Nephron (organoid): Measurements from ENCODE around the gene MAPK4.
A peak's percentile ranks its signal among the peaks of the same experiment; 100 is the strongest.

ENCODE experiments used
- H3K27ac Mint-ChIP-seq, 3 experiments: 2 replicates each; pipeline ENCODE4 v1.8.0; 2020; ENCODE audit warnings: mixed read lengths in 3 of 3, mild to moderate bottlenecking in 2 of 3, moderate library complexity in 1 of 3
- H3K27me3 Mint-ChIP-seq: 2 replicates; pipeline ENCODE4 v1.8.0; 2021; ENCODE audit warnings: low read depth, mild to moderate bottlenecking, moderate library complexity, mixed read lengths
- H3K36me3 Mint-ChIP-seq: 2 replicates; pipeline ENCODE4 v1.8.0; 2020; ENCODE audit warnings: low read depth, mixed read lengths
- H3K4me1 Mint-ChIP-seq: 2 replicates; pipeline ENCODE4 v1.8.0; 2020; ENCODE audit warnings: mixed read lengths
- H3K4me3 Mint-ChIP-seq, 3 experiments: 2 replicates each; pipeline ENCODE4 v1.8.0; 2020; ENCODE audit warnings: mild to moderate bottlenecking in 3 of 3, mixed read lengths in 3 of 3, moderate library complexity in 2 of 3
- H3K9me3 Mint-ChIP-seq: 2 replicates; pipeline ENCODE4 v1.8.0; 2020; ENCODE audit warnings: mixed read lengths
- CTCF ChIP-seq, 3 experiments: fragments of 200-600 bp; sonication (generic); IDR thresholded peaks; one replicate each; pipeline ENCODE4 v1.5.0; 2021; ENCODE audit warnings: antibody characterized with exemption in 3 of 3; ENCODE audit not compliant: unreplicated experiment in 3 of 3

Gene MAPK4

GRCh38 chr18:50711386-50711785 lies 151.5 kb downstream of the MAPK4 start:
- Mint-ChIP-seq H3K36me3 (peaks cover 8% of the 10 kb centered on the region), H3K27ac (no peak overlapping the region), H3K9me3 (peaks cover 6% of the 10 kb centered on the region), H3K4me1 (peaks cover 35% of the 10 kb centered on the region), H3K27me3 (peaks cover 14% of the 10 kb centered on the region), H3K4me3 (no peak overlapping the region)
- no peak for TF ChIP-seq CTCF (IDR thresholded peaks at IDR 0.05; ENCODE audit: unreplicated experiment in 3 of 3)

GRCh38 chr18:50715919-50716318 lies 156.0 kb downstream of the MAPK4 start:
- no peak overlapping the region for H3K4me3 Mint-ChIP-seq
- peaks cover 14% of the 10 kb centered on the region for H3K36me3 Mint-ChIP-seq
- peaks cover 9% of the 10 kb centered on the region for H3K27me3 Mint-ChIP-seq
- peaks cover 27% of the 10 kb centered on the region for H3K4me1 Mint-ChIP-seq
- peaks cover 9% of the 10 kb centered on the region for H3K9me3 Mint-ChIP-seq
- TF ChIP-seq CTCF (IDR thresholded peaks at IDR 0.05; ENCODE audit: unreplicated experiment in 3 of 3) = no peak
- H3K27ac Mint-ChIP-seq = no peak overlapping the region

- Mint-ChIP-seq H3K9me3 (peaks cover 9% of the 10 kb centered on the region), H3K36me3 (peaks cover 14% of the 10 kb centered on the region), H3K27ac (no peak overlapping the region), H3K4me1 (peaks cover 26% of the 10 kb centered on the region), H3K27me3 (peaks cover 9% of the 10 kb centered on the region), H3K4me3 (no peak overlapping the region)
- no peak for TF ChIP-seq CTCF (IDR thresholded peaks at IDR 0.05; ENCODE audit: unreplicated experiment in 3 of 3)
Observed at GRCh38 chr18:50716902-50717301, 157.0 kb downstream of the MAPK4 start.

- H3K9me3 Mint-ChIP-seq = peaks cover 9% of the 10 kb centered on the region
- peaks cover 27% of the 10 kb centered on the region for H3K4me1 Mint-ChIP-seq
- H3K36me3 Mint-ChIP-seq = peaks cover 14% of the 10 kb centered on the region
- peaks cover 8% of the 10 kb centered on the region for H3K27me3 Mint-ChIP-seq
- peak overlapping the region in 2 of 3 experiments; percentile 74 to 82 for H3K27ac Mint-ChIP-seq
- no peak for TF ChIP-seq CTCF (IDR thresholded peaks at IDR 0.05; ENCODE audit: unreplicated experiment in 3 of 3)
- no peak overlapping the region for H3K4me3 Mint-ChIP-seq
Observed at GRCh38 chr18:50717563-50717962, 157.7 kb downstream of the MAPK4 start.

GRCh38 chr18:50719471-50720324 lies 159.8 kb downstream of the MAPK4 start:
- no peak overlapping the region for H3K4me3 Mint-ChIP-seq
- H3K9me3 Mint-ChIP-seq = peaks cover 9% of the 10 kb centered on the region
- no peak overlapping the region for H3K27ac Mint-ChIP-seq
- no peak for TF ChIP-seq CTCF (IDR thresholded peaks at IDR 0.05; ENCODE audit: unreplicated experiment in 3 of 3)
- H3K27me3 Mint-ChIP-seq = no peaks in the 10 kb centered on the region
- peaks cover 14% of the 10 kb centered on the region for H3K36me3 Mint-ChIP-seq
- peaks cover 28% of the 10 kb centered on the region for H3K4me1 Mint-ChIP-seq

GRCh38 chr18:50720325-50720674 lies 160.4 kb downstream of the MAPK4 start:
- TF ChIP-seq CTCF (IDR thresholded peaks at IDR 0.05; ENCODE audit: unreplicated experiment in 3 of 3) = no peak
- H3K4me3 Mint-ChIP-seq = no peak overlapping the region
- H3K36me3 Mint-ChIP-seq = peaks cover 14% of the 10 kb centered on the region
- peaks cover 34% of the 10 kb centered on the region for H3K4me1 Mint-ChIP-seq
- no peaks in the 10 kb centered on the region for H3K27me3 Mint-ChIP-seq
- H3K9me3 Mint-ChIP-seq = peaks cover 9% of the 10 kb centered on the region
- no peak overlapping the region for H3K27ac Mint-ChIP-seq
